Cardiac muscle cell (in vitro differentiated cells and primary cell): ENCODE data around the gene SLC13A3. TPM values are rescaled to one million over a fixed set of nuclear protein-coding genes. Genes with fewer than 3 reads are reported as not detected.

ENCODE experiments used
- DNase-seq, 2 donors: peaks; one replicate each; pipeline versions ENCODE4 v3.0.0 to v3.0.0-alpha.2; 2010 to 2017; ENCODE audit warnings: low read depth in 1 of 2, low spot score in 1 of 2
- H3K27ac ChIP-seq: fragments of 200-600 bp; sonication (generic); 2 replicates; pipeline ENCODE4 v1.5.1; 2016
- H3K27me3 ChIP-seq: fragments of 200-600 bp; sonication (generic); 2 replicates; pipeline ENCODE4 v1.6.0; 2016; ENCODE audit warnings: control low read depth
- H3K36me3 ChIP-seq: fragments of 200-600 bp; sonication (generic); 2 replicates; pipeline ENCODE4 v1.5.1; 2016; ENCODE audit warnings: control low read depth
- H3K4me1 ChIP-seq: fragments of 200-600 bp; sonication (generic); 2 replicates; pipeline ENCODE4 v1.8.1; 2017; ENCODE audit warnings: low read depth, mild to moderate bottlenecking, mixed run types
- H3K4me3 ChIP-seq: fragments of 200-600 bp; sonication (generic); 2 replicates; pipeline ENCODE4 v1.5.1; 2016; ENCODE audit warnings: mild to moderate bottlenecking
- H3K9me3 ChIP-seq: fragments of 200-600 bp; sonication (generic); 2 replicates; pipeline ENCODE4 v1.5.1; 2017; ENCODE audit warnings: low read depth, mild to moderate bottlenecking, control low read depth
- CTCF ChIP-seq: IDR thresholded peaks from 2 replicates; pipeline ENCODE4 v1.5.1; 2012; ENCODE audit warnings: low read depth, mild to moderate bottlenecking, low read length
- polyA plus RNA-seq: library from polyadenylated mRNA; unstranded; fragments of >200 nt; fragmentation: Nextera tagmentation; extraction: Ambion mirVana; gene quantifications from 2 replicates; pipeline ENCODE4 v1.2.1, GENCODE V29; 2016
- total RNA-seq: library from RNA; depleted of rRNA; stranded (reverse); fragments of >200 nt; gene quantifications from 2 replicates; pipeline ENCODE4 v1.2.3, GENCODE V29; 2016

Gene SLC13A3
- total and polyA plus RNA-seq, 2 experiments from 2014 or later: 2.1 to 3.9 TPM

GRCh38 chr20:46652699-46653098 lies 1.4 kb upstream of the SLC13A3 start:
- H3K4me3 ChIP-seq: no peak overlapping the region
- TF ChIP-seq CTCF: no peak
- no peaks in the 10 kb centered on the region for H3K9me3 ChIP-seq
- peaks cover 25% of the 10 kb centered on the region for H3K27me3 ChIP-seq
- DNase-seq: peak in 1 of 2 donors; percentile 11
- H3K36me3 ChIP-seq: no peaks in the 10 kb centered on the region
- H3K4me1 ChIP-seq: no peaks in the 10 kb centered on the region
- H3K27ac ChIP-seq: no peak overlapping the region

GRCh38 chr20:46650575-46651090 lies 626 bp downstream of the SLC13A3 start:
- Histone ChIP-seq H3K9me3 (no peaks in the 10 kb centered on the region), H3K4me1 (no peaks in the 10 kb centered on the region), H3K27ac (no peak overlapping the region), H3K4me3 (no peak overlapping the region), H3K27me3 (peaks cover 26% of the 10 kb centered on the region), H3K36me3 (no peaks in the 10 kb centered on the region)
- no peak for TF ChIP-seq CTCF
- DNase-seq: no peak

GRCh38 chr20:46649965-46650542 lies 1.2 kb downstream of the SLC13A3 start:
- Histone ChIP-seq H3K27me3 (peaks cover 26% of the 10 kb centered on the region), H3K27ac (no peak overlapping the region), H3K4me3 (no peak overlapping the region), H3K9me3 (no peaks in the 10 kb centered on the region), H3K4me1 (no peaks in the 10 kb centered on the region), H3K36me3 (no peaks in the 10 kb centered on the region)
- DNase-seq: no peak
- TF ChIP-seq CTCF: no peak

GRCh38 chr20:46649650-46649949 lies 1.7 kb downstream of the SLC13A3 start:
- H3K36me3 ChIP-seq: no peaks in the 10 kb centered on the region
- peaks cover 26% of the 10 kb centered on the region for H3K27me3 ChIP-seq

GRCh38 chr20:46648903-46649649 lies 2.2 kb downstream of the SLC13A3 start:
- no peak for DNase-seq
- no peaks in the 10 kb centered on the region for H3K4me1 ChIP-seq
- no peak for TF ChIP-seq CTCF
- no peaks in the 10 kb centered on the region for H3K36me3 ChIP-seq
- H3K4me3 ChIP-seq: no peak overlapping the region
- no peaks in the 10 kb centered on the region for H3K9me3 ChIP-seq
- peaks cover 26% of the 10 kb centered on the region for H3K27me3 ChIP-seq
- no peak overlapping the region for H3K27ac ChIP-seq

More at GRCh38 chr20:46649650-46649949, 1.7 kb downstream of the SLC13A3 start:
- Histone ChIP-seq H3K27ac (no peak overlapping the region), H3K4me1 (no peaks in the 10 kb centered on the region), H3K4me3 (no peak overlapping the region), H3K9me3 (no peaks in the 10 kb centered on the region)
- TF ChIP-seq CTCF: no peak
- DNase-seq: no peak
